Hematopoietic multipotent progenitor cell treated with erythropoietin and hydrocortisone succinate and interleukin-3 and kit ligand, for 6 days (in vitro differentiated cells): ENCODE measurements around the gene NT5C1A.

Experiments
- DNase-seq: peaks from one replicate; pipeline ENCODE4 v3.0.0-alpha.2; 2015

The NT5C1A gene

DNA sequence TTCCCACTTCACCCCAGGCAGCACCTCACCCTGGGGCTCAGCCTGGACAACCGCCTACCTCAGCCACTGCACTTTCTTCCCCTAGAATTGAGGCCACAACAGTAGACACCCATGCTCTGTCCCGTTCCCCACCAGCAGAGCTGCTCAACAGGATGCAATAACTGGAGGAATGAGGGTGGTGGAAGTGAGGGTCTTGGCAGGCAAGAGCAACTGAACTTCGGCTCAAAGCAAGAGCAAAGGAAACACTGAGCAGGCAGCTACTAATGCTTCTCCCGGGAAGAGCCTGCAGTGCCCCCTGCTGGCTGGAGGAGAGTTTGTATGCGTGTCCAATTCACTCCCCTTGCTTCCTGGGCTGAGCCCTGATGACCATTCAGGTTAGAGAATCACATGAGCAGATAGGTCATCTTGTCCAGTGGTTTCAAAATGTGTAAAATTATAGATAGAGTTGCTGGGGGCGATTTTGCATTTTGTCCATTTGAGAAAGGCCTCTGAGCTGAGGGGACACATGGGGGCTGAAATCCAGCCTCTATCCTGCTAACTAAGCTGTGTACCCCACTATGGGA, 13.9 kb downstream of the NT5C1A start:
- peak; percentile 84 for DNase-seq

DNA sequence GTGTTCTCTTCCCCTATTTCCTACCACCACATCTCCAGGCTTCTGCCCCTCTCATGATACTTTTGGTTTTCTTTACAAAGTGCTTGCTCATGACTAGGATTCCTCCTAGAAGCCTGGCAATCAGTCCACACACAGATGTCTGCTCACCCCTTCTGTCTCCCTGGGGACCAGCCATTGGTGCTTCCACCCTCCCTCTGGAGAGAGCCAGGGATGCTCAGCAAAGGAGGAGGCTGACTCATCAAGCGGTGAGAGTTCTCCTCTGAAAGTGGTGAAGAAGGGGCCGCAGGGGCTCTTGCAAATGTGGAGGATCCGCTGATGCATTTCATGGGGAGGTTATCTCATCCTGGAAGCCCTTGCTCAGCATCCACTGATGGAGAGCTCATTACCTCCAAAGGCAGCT, 14.5 kb downstream of the NT5C1A start:
- no peak for DNase-seq

DNA sequence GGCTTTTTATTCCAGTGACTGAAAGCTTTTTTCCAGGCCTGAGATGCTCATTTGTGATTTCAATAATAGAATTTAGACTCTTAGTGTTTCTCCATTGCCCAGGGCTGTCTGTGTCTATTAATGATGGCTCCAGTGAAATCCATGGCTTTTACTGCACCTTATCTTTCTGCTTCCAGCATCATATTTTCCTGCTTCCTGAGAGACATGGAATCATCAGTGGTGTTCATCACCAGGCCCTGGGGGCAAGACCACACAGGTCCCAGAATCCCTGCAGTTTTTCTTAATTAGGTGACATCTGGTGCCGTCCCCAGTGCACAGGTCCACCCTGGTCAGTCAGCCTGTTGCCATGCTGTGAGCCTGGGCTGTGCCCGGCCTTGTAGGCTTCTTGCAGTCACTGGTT, 15.5 kb downstream of the NT5C1A start:
- DNase-seq, result no peak

DNA sequence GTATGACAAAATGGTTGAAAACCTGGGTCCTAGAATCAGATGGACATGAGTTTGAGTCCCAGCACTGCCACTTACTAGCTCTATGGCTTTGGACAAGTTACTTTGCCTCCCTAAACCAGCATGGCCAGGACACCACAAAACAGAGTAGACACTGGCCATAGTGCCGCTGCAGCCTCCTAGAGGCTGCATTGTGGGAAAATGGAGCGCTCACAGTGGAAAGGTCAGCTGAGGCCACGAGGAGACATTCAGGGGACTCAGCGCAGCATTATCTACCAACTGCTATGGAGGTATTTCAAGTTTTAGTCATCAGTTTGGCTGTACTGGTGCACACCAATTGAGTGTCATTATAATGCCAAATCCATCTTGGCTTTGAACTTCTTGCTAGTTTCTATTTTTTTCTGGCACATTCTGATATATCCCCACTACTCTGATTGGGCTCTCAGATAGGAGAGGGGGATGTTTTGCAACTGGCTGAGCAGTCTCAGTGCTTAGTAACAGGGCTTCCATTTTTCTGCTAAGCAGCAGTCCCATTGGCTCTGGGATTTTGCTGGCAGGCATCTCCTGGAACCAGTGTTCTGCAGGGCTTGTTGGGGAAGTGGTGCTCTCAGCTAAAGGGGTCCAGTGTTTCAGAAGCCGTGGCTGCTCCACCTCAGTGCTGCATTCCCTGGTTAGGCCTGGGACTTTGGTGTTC, 16.2 kb downstream of the NT5C1A start:
- no peak for DNase-seq

DNA sequence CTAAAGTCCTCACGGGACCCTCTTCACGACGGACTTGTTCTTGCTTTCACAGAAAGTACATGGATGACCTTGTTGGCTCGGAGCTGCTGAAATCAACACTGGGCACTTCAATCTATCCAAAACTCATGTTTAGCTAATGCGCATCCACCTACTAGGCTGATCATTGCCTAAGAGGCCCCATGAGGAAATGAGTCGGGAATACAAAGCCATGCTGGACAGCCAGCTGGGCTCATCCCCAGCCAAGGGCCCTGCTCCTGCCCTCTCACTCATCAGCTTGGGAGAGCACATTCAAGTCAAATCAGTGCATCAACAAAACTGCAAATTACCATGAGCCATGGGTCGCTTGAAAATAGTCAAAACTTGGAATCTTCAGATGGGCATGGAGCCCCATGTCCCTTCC, 17.6 kb downstream of the NT5C1A start:
- DNase-seq, result no peak

DNA sequence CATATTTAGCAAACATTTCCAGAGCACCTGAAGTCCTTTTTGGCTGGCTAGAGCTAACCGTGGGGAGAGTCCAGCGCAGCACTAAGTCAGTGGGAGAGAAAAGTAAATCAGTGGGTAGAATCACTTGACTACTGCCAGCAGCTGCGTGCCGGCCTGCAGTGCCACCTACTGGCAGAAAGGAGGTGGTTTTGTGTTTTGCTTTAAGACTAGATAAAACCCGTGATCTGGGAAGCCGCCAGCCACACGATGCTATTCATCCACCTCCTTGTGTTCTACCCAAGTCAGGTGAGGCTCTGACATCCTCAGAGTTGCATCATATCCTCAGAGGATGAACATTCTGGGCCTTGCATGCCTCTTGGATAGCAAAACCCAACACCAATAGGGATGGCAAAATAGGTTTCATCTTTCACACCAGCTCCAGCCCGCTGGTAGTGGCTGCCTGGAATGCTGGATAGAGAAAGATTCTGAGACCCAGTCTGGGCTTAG, 18.3 kb downstream of the NT5C1A start:
- peak; percentile 83 for DNase-seq

DNA sequence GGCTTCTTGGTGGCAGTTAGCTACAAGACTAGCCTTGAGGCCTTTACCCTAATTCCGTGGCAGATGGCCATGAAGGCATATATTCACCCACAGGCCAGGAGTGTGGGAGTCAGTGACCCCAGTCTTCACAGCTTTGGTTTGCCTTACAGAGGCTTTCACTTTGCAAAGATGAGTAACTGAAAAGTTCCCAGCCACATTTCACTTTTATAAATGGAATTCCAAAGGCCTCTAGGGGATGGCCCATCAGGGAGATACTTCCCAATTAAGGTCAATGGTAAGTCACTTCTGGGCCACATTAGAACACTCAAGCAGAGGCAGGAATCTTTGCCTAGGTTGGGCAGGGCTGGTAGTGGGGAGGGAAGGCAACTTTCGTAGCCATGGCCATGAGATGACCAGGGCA, 19.4 kb downstream of the NT5C1A start:
- DNase-seq, result no peak

DNA sequence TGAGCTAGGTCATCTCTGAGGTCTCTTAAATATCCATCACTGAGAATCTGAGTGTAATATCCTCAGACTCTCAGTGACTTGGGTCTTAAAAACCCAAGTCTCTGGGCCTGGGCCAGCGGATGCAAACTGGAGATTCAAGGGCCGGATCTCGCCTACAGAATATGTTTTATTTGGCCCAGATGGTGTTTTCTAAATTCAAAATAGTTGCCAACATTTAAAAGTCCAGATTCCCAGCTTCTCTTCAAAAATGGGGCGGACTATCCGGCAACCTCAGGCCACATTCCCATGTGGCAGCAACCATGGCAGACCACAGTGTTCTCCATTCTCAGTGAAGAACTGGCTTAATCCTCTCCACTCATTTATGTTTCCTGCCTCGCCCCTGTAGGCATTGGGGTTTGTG, 19.8 kb downstream of the NT5C1A start:
- no peak for DNase-seq

DNA sequence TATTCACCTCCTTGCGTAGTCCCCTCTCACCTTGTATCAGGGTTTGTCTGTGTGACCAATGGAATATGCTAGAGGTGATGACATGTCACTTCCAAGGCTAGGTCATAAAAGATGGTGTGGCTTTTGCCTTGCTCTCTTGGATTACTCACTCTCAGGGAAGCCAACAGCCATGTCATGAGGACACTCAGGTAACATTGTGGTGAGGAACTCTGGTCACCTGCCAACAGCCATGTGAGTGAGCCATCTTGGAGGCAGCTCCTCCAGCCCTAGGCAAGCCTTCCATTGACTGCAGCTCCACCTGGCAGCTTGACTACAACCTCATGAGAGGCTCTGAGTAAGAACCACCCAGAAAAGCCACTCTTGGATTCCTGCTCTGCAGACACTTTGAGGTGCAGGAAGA, 21.5 kb downstream of the NT5C1A start:
- DNase-seq, result no peak

DNA sequence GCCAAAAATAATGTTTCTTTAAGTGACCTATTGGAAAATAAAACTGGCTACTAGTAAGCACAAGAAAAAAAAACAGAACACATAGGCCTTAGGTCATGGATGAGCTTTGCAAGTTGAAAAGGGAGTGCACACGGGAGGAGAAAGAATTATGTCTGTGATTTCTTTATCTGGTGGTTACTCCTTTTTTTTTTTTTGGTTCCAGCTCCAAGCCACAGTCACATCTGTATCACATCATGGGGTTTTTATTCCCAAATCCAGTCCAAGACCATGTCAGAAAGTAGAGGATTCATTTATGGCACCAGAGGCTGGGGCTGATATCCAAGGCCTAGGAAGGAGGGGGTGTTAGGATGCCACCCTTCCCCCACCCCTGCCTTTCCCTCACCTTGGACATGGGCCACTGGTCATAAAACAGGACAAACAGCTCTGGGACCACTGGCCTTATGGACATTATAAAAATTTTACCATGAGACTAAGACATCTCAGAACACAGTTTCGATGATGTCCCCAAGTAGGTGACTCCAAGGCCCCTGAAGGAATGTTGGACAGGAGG, 22.2 kb downstream of the NT5C1A start:
- no peak for DNase-seq

DNA sequence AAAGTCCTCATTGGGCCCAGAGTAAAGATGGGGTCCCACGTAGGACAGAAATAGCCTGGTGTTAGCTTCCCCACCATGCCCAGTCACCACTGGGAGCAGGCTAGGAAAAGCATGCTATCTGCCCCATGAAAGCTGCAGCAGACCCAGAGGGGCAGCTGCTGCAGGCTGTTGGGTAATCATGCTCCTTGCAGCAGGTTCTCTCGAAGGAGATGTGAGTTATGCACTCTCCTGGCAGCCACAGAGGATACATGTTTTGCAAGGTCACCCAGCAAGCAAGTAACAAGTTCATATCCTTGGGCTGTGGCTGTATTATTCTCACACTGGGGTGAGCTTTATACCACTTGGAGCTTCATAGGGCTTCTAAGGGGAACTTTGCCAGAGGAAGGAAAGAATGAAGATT, 23.4 kb downstream of the NT5C1A start:
- no peak for DNase-seq

DNA sequence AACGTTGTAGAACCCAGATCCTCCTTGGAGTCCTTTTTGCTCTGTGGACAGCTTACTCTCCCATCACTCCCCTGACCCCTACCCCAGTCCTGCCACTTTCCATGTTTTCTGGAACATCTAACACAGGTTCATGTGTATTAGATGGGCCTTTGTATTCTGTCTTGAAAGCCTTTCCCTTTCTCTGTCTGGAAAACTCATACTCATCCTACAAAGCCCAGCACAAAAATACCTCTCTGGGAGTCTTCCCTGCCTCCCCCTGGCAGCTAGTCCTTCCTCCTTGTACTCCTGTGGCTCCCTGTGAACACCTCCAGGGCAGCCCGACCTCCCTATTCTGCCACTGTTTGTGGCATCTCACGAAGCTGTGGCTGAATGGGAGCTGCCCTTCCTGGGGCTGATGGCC, 24.7 kb downstream of the NT5C1A start:
- no peak for DNase-seq

DNA sequence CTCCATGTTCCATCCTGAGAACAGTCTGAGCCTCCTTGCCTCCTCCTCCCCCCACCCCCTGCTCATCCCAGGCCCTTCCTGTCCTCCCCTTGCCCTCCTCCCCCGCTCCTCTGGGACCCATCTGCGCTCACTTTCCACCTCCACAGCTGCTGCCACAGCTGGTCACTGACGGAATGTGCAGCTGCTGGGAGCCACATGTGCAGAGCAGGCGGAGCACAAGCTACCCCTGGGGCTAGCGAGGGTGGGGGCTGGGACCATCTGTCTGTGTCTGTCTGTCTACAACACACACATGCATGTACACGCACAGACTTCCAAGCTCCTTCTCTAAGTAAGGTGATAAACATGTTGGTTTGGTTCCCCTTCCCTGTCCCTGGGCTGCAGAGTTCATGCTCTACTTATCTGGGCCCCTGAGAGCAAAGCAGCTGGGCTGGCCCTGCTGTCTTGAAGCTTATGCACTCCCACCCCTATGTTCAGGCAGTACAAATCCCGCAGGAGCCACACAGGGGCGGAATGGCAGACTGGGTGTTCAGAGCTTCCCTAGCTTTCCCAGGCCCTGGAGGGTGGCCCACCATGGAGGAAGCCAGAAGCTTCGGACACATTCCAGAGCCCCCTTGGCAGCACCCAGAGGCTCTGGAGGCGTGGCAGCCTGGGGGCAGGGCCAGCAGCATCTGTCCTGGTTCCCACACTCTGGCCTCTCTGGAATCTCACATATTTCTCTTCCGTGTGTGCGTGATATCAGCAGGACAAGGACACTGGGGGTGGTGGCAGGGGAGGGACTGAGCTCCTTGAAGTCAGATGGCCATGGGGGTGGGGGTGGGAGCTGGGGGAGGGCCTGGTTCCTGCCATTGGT, 25.4 kb downstream of the NT5C1A start:
- no peak for DNase-seq

DNA sequence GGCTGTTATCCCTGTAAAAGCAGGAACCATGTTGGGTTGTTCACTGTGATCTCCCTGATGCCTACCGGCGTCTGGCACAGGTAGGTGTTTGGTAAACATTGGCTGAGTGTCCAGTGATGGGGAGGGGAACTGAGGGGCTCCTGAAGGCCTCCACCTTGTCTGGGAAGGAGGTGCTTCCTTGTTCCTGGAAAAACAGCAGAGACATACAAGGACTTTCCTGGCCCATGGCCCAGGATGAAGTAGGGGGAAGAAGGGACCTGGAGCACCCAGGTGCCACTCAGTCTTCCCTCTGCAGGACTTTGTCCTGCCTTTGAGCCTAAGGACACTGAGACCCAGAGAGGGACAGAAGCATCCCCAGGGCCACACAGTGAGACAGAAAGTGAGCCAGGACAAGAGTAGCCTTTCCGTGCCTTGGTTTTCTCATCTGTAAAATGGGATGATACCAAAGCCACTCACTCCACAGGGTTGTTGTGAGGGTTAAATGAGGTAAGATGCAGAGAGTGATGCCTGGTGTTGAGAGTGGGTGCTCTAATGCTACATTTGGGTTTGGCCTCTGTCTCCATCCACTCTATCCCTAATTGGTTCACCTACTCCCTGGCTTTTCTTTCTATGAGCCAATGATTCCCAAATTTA, 26.4 kb downstream of the NT5C1A start:
- DNase-seq, result no peak

DNA sequence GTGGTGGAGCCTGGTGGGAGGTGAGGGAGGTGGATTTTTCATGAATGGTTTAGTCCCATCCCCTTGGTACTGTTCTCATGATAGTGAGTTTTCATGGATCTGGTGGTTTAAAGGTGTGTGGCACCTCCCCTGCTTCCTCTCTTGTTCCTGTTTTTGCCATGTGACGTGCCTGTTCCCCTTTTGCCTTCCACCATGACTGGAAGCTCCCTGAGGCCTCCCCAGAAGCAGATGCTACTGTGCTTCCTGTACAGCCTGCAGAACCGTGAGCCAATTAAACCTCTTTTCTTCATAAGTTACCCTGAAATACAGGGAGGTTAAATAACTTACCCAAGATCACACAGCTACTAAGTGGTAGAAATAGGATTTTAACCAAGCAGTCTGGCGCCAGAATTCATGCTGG, 28.2 kb downstream of the NT5C1A start:
- no peak for DNase-seq

DNA sequence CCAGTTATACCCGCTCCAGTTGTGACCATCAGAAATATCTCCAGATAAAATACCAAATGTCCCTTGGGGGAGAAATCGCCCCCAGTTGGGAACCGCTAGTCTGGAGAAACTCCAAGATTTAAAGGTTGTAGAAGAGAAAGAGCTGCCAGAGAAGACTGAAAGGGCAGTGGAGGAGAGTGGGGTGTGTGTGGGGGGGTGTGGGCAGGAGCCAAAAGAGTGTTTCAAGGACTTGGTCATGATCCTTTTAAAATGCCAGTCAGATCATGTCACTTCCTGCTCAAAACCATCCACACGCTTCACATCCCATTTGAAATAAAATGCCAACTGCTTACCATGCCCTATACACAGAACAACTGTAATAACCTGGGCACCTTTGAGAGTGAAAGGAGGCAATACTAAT, 29.1 kb downstream of the NT5C1A start:
- no peak for DNase-seq

DNA sequence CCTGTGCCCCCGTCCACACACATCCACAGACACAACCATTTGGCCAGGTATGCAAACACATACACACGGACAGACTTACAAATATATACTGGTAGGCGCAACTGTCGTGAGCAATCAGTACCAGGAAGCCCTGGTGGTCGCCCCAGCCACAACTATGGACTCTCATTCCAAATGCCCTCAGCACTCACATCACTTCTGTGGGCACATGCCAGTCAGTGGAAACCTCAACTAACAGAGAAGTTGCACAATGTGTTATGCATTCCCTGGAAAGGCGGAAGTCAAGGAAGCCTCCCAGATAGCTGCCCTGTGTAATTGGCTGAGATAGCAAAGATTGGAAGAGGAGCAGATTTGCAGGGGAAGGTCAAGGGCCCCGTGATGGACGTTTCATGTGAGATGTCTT, 31.0 kb downstream of the NT5C1A start:
- no peak for DNase-seq

DNA sequence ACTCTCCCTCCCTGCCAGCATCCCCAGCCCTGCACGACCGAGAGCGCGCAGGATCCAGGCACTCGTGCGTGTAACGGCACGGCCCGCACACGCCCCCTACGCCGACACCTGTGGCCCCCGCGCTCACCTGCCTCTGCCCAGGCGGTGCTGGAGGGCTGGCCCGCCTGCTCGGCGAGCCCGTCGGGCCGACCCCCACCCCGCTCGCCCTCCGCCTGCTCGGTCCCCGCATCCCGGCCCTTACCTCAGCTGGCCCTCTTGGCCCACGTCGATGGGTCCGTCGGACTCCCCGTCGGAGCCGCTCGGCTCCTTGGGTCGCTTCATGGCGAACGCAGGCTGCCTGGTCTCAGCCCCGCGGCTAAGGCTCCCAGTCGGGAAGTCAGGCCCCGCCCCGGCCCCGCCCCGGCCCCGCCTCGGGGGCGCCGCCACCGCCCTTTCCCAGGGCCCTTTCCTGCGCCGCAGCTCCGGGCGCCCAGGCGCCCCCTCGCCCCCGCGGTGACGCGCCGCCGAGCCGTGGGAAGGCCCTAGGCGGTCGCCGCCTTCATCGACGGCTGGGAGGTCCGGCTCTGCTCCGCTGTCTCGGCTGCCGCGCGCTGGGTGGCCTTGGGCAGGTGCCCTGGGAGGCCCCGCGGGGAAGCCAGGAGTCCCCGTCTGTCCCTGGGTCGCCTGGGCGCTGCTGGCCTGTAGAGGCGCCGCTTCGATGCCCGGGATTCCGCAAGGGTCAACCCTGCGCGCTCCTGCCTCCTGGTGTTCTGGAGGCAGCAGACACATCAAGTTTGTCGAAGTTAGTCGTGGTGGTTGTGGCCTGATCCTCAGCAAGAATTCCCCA, 32.4 kb downstream of the NT5C1A start, which contains the start of gene HEYL:
Gene HEYL, minus strand, starts transcription at position 339 of the 826 bp plus-strand sequence. Its CDS starts 18 bp downstream, at position 321.
- peak; percentile 73 for DNase-seq

DNA sequence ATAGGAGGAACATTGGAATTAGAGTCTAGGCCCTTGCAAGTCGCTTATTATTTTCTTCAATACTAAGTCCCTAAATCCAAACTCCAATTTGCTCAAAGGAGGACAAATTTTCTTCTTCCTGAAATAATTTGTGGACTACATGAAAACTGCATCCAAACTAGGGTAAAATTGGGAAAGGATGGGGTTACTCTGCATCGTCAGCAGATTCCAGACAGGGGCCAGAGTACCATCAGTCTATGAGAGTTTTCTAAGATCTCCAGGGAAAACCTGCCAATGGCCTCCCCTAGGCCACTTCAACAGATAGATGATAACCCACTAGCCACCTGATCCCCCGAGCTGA, 33.0 kb downstream of the NT5C1A start:
- no peak for DNase-seq

DNA sequence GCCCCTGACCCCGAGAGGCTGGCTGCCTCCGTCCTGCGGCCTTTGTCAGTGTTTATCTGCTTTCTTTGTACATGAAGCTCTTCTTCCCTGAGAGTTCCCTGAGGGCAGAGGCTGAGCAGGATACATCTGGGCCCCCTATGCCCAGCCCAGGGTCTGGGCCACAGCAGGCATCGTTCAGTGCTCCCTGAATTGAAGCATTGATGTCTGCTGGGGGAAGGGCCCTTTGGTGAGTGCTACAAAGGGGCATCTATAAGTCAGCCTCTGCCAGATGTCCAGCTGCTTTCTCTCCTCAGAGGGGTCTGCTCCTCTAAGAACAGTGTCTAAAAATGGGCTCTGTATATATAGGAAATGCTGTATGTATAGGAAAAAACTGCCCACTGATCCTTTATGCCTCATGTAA, 34.5 kb downstream of the NT5C1A start:
- no peak for DNase-seq

DNA sequence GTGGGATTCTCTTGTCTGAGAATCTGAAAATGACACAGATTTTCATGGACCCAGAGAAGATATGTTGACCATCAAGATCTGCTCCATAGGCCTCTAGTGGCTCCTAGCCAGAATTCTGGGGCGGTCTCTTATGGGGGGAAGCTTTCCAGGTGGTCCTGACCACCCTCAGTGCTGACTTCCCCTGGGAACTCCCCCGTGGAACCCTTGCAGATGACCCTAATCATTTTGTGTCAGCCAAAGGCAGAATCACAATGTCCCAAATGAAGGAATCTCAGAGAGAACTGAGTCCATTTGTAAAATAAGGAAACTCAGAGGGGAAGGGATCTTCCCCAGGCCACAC, 36.1 kb downstream of the NT5C1A start:
- no peak for DNase-seq

DNA sequence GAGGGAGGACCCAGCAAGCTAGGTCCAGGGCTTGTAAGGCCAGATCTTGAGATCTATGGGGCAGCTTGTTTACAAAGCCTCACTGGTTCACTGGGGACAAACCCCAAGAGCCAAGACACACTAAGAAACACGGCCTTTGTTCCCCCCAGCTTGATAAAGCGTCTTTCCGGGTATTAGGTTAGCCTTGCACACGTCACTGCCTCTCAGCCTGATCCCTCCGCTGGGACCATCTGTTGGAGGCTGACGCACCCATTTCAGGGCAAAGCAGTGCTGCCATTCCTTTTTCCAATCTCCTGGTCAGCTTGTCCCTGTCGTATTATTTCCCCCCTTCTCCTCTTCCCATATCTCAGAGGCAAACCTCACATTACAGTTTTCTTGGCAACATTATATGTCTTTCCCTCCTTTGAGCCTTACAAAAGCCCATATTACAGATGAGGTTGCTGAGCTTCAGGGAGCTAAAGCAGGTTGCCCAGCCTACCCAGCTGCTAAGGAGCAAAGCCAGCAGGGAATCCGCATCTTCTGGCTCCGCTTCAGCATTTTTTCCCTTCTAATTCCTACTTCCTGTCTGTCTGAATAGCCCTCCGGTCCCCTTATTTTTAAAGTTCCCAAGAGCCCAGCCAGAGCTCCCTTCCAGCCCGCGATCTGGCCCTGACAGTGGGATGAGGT, 36.6 kb downstream of the NT5C1A start:
- no peak for DNase-seq
